A549 treated with ZK216348 at 1 μM for 4 hours (cell line): Measurements from ENCODE around the gene XYLB. TPM values are rescaled to one million over a fixed set of nuclear protein-coding genes. Genes with fewer than 3 reads are reported as not detected.

ENCODE experiments used
- total RNA-seq: library from RNA; stranded (reverse); fragments of 200-300 nt; extraction: Qiagen RNA extraction; gene quantifications from 5 replicates; pipeline ENCODE4 v1.2.3, GENCODE V29; 2022; ENCODE audit warnings: low read depth

The XYLB gene
- total RNA-seq = 3.0 to 4.4 TPM (median 3.6 TPM) in 5 replicates

DNA sequence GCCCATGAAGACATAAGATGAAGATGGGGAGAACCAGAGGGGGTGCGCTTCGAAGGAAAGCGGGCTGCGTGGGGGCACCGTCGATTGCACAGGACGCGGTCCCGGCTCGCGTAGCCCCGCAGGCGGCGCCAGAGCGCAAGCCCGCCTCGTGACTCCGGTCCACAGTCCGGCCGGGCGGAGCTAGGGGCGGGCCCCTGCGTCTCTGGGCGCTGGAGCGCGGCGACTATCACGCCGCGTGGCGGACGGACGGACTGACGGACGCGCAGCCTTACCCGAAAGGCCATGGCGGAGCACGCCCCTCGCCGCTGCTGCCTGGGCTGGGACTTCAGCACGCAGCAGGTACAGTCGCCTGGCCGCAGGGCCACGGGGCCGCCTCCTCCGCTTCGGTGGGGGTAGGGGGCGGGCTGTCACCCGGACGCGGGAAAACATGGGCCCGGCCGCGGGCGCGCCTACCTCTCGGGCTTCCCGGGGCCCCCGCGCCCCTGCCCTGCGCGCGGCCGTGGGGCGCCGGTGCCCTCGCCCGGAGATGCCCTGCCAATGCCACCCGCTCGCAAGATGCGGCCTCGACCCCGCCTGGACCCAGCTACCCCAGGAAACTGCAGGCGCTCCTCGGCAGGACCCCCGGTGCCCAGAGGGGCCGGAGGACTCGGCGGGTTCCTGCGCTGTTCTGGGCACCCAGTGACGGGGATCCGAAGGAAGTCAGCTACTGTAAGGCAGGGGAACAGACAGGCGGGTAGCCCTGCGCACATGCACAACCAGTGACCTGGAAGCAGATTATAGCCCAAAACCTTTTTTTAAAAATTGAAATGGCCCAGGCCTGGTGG is at the start of gene XYLB:
Gene XYLB, plus strand, starts transcription at position 199 of the 824 bp plus-strand sequence. Its CDS starts 84 bp downstream, at position 283.

GRCh38 chr3:38453075-38453912 is 106.7 kb downstream of the XYLB start, which contains the start of gene ACVR2B:
TSS of gene ACVR2B (plus strand) at chr3:38453890. CDS start at chr3:38454323, 433 bp downstream.

Other genes starting within 250 kb of the XYLB start
- gene ACAA1, start 209.7 kb upstream of the XYLB start, total RNA-seq = 34.4 to 56.6 TPM (median 47.0 TPM) in 5 replicates
- 21.3 to 27.1 TPM (median 25.9 TPM) in 5 replicates for gene MYD88, start 208.1 kb upstream of the XYLB start, total RNA-seq
- 23.2 to 41.1 TPM (median 34.8 TPM) in 5 replicates for gene OXSR1, start 181.2 kb upstream of the XYLB start, total RNA-seq
- 0.13 TPM in 1 of 5 replicates, not detected in the others for gene SLC22A13, start 81.0 kb upstream of the XYLB start, total RNA-seq
- gene SLC22A14, start 64.5 kb upstream of the XYLB start, total RNA-seq = 0.09 TPM in 2 of 5 replicates, not detected in the others
- gene ACVR2B, start 107.1 kb downstream of the XYLB start, total RNA-seq = 1.6 to 4.0 TPM (median 2.9 TPM) in 5 replicates
- 8.8 to 13.6 TPM (median 10.5 TPM) in 5 replicates for gene EXOG, start 149.6 kb downstream of the XYLB start, total RNA-seq